Measurements from ENCODE around the gene NTN5.
A peak's percentile ranks its signal among the peaks of the same experiment; 100 is the strongest.
"Not testable (repeated sequence)": the region's sequence is repeated elsewhere in the genome, so short reads cannot be mapped to it uniquely, and the experiment has no call there.

Gene NTN5

DNA sequence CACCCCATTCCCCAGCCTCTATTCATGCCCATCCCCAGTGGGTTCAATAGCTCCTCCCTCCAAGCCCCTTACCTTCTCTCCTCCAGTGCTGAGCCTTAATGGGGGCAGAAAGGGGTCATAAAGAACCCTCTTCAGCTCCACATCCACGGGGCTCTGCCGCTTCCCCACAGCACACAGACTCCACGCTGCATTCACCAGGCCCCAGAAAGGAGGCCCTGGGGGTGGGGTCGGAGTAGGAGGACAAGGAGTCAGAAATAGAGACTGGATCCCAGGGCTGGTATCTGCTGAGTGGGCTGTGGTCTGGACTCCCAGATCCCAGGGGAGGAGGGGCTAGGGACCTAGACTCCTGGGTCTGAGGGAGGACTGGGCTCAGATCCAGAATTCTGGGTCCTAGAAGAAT, 28.5 kb downstream of the NTN5 start:
- no peak for ATAC-seq

DNA sequence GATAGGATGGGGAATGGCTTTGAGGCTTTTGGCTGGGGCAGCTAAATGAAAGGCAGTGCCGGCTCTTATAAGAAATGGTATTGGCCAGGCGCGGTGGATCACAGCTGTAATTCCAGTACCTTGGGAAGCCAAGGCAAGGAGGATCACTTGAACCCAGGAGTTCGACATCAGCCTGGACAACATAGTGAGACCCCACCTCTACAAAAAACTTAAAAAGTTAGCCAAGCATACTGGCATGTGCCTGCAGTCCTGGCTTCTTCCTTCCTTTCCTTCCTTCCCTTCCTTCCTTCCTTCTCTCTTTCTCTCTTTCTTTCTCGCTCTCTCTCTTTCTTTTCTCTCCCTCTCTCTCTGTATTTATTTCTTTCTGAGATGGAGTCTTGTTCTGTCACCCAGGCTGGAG, 30.0 kb downstream of the NTN5 start:
- no peak for DNase-seq
- ATAC-seq = no peak

More for the DNA sequence above, 28.5 kb downstream of the NTN5 start:
- no peak for DNase-seq

DNA sequence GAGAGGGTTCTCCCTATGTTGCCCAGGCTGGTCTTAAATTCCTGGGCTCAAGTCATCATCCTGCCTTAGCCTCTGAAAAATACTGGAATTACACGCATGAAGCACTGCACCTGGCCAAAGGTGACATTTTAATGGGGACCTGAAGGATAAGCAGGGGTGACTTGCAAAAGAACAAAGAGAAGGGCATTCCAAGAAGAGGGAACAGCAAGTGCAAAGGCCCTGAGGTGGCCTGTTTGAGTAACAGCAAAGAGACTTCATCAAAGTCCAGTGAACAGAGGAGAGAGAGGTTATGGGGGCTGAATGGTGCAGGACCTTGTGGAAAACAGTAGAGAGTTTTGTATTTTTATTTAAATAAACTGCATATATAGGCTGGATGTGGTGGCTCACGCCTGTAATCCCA, 31.0 kb downstream of the NTN5 start:
- no peak for ATAC-seq
- no peak for DNase-seq

- ATAC-seq (no peak), DNase-seq (peak; percentile 19)
Measured at GRCh38 chr19:48639483-48640375, 33.1 kb downstream of the NTN5 start.

- DNase-seq (peak; percentile 30), ATAC-seq (no peak)
Measured at GRCh38 chr19:48638831-48639381, 33.9 kb downstream of the NTN5 start.

GRCh38 chr19:48637948-48638830, 34.6 kb downstream of the NTN5 start:
- ATAC-seq = peak; percentile 19
- DNase-seq = peak; percentile 71

- DNase-seq (peak; percentile 99), ATAC-seq (peak; percentile 82)
Measured at GRCh38 chr19:48637449-48637947, 35.3 kb downstream of the NTN5 start.

DNA sequence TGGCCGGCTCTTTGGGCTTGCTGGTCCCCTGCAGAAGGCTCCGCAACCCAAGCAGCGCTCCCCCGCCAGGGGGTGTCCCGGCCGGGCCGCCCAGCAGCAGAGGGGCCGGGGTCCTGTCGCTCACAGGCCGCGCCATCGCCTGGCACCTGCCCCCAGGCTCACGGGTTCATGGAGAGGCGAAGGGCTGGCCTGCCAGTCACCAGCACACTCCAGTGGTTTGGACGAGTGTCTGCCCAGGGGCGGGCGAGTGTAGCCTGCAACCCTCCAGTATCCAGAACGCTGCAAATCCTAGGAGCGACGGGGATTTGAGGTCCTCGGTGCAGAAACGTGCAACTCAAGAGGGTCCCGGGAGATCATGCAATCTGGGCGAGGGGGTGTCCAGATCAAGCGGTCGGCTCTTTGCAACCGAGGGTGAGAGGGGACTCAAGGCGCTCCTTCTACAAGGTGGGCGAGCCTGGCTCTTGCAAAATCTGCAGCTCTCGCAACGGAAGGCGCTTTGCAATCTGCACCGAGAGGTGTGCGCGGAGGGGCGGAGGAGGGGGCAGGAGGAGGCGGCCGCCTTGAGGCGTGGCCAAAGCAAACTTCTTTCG, 35.9 kb downstream of the NTN5 start, which contains the start of gene DBP:
Gene DBP (minus strand): TSS at position 521 of the 590 bp plus-strand sequence. CDS start 385 bp downstream, at position 136.
- DNase-seq = peak; percentile 46
- ATAC-seq = no peak

GRCh38 chr19:48635966-48636858, 36.6 kb downstream of the NTN5 start:
- peak; percentile 45 for DNase-seq
- no peak for ATAC-seq

DNA sequence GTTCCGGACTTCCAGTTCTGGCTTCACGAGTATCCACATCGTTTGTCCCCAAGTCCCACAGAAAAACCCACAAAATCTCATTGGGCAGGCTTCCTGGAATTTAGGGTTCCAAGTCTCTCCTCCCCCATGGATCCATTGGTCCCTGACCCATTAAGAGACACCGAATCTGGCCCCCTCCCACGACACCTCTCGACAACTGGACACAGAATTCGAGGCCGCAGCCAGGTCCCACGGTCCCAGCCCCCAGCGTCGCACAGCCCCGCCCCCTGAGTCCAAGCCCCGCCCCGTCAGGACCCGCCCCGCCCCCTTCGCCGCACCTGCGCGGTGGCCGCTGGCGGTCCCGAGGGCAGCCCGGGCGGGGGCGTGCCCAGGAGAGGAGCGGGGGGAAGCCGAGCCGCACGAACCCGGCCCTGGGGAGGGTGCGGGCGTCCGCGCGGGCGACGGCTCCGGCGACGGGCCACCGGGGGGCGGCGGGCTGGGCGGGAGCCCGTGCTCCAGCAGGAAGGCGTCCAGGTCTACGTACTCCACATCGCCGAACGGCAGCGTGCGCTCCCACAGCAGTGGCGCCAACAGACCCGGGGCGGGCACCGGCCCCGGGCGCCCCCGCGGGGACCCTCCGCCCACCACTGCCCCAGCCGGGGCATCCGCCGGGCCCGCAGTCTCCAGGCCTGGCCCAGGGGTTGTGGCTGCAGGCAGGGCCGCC, 37.4 kb downstream of the NTN5 start:
- ATAC-seq (peak; percentile 19), DNase-seq (peak; percentile 84)

DNA sequence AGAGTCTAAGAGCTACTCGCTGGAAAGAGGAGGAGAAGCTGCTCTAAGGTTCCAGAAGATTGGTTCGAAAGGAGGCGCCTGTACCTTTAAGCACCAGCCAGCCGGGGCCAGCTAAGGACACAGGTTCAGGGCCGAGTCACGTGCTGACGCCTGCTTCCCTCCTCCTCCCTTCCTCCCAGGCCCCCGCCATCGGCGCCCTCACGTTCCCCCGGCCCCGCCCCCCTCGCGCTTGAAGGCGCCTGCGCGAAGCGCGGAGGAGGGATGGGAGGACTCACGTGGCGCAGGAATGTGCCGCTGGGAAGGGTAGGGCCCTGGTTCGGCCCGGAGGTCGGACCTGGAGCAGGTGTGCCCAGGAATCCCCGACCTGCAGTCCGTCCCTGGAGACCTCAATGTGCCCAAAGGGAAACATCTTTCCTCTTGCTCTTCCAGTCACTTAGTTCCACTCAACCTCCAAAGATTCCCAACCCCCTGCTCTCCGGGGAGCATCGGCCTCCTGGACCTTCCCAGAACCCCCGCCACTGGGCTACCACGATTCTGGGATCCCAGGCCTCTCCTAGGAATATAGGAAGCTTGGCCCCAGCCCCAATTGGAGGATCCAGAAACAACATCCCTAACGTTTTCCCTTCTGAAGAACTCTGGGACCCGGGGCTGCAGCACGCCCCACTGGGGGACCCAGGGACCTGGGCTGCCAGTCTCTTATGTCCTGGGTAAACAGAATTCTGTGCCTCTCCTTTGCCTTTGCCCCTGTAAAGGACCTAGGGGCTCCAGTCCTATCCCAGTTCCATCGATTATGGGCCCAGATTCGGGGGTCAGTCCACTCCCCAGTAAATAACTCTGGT, 38.2 kb downstream of the NTN5 start:
- ATAC-seq = peak; percentile 42
- peak; percentile 95 for DNase-seq

- DNase-seq (no peak), ATAC-seq (no peak)
Measured at GRCh38 chr19:48634036-48634342, 38.8 kb downstream of the NTN5 start.

- DNase-seq (peak; percentile 14), ATAC-seq (no peak)
Measured at GRCh38 chr19:48633148-48634035, 39.4 kb downstream of the NTN5 start.

DNA sequence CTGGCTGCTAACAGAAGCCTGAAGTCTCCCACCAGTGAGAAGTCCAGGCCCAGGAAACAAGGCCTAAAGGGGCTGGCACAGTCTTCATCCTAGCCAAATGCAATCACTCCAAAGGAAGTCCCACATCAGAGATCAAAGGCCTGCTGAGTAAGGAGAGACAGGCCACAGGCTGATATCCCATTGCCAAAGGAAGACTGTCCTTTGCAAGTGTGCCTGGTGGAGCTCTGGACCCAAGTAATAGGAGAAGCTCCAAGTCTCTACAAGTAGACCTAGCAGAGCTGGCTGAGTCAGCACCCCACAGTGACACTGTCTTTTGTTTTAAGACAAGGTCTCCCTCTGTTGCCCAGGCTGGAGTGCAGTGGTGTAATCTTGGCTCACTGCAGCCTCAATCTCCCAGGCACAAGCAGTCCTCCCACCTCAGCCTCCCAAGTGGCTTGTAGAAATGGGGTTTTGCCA, 40.1 kb downstream of the NTN5 start:
- ATAC-seq = no peak

GRCh38 chr19:48632286-48632685, 40.5 kb downstream of the NTN5 start:
- ATAC-seq, DNase-seq: not testable (repeated sequence)

More for the DNA sequence above, 40.1 kb downstream of the NTN5 start:
- peak; percentile 24 for DNase-seq

- DNase-seq = no peak
- ATAC-seq = no peak
Measured at GRCh38 chr19:48631225-48631624, 41.6 kb downstream of the NTN5 start.

DNA sequence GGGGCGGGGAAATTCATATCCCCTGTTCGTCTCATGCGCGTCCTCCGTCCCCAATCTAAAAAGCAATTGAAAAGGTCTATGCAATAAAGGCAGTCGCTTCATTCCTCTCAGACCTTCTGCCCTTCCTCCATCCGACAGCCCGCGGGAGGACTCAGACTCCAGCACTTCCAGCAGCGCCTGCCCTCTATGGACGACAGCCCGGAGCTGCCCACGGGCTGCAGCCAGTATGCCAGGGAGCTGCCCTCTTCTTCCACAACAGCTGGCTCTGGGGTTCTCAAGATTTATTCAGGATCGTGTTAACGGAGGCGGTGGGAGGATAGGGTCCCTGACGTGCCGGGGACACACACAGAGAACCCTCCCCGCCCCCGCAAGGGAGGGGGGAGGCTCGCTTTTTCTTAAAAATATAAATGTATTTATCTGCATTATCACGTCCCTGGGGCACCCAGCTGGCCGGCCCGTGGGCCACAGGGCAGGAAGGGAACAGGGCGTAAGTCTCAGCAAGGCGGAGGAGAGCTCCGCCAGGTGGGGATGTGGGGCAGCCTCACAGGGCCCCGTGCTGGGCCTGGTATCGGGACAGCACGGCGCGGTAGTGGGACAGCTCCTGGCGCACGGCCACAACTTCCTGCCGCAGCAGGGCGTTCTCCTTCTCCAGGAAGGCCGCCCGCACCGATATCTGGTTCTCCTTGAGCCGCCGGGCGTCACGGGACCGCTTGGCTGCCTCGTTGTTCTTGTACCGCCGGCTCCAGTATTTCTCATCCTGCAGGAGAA, 42.3 kb downstream of the NTN5 start:
- no peak for ATAC-seq
- DNase-seq = peak; percentile 11
